GM21737 (cell line): Measurements from ENCODE around the gene PSMD5.
A peak's percentile ranks its signal among the peaks of the same experiment; 100 is the strongest.
"Not testable (repeated sequence)": the region's sequence is repeated elsewhere in the genome, so short reads cannot be mapped to it uniquely, and the experiment has no call there.

Experiments used
- ATAC-seq: cut with Tn5 transposase; IDR thresholded peaks from one replicate; pipeline ENCODE4 v1.9.1; 2021; ENCODE audit warnings: mild to moderate bottlenecking, moderate library complexity; ENCODE audit not compliant: unreplicated experiment

Gene PSMD5

DNA sequence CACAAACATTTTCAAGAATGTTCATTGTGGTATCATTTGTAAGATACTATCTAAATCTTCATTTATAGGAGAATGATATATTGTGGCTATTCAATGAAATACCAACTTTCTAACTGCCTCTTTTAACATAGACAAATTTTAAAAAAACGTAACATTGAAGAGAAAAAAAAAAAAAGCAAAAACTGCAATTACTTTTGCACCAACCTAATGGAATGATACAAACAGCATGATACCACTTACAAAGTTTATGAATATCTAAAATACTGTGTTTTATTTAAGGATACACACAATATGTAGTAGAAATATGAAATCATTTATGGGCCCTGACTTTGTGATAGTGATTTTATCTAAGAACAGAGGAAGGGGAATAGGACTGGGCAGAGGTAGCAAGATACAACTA, 24.1 kb downstream of the PSMD5 start:
- ATAC-seq, result no peak

DNA sequence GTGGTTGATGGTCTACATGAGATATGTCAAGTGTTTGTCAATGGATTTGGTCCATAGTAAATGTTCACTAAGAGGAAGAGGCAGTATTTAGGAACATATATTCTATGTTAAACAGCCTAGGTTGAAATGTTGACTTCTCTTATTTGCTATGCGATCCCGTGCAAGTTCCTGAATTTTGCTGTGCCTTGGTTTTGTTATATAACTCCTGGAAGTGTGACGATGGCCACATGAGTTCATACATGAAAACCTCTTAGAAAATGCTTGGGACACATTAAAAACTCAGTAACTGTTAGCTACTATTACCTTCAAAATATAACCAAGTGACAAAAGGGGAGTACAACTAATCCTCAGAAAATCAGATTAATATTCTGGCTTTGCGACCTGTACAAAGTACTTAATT, 27.6 kb downstream of the PSMD5 start:
- no peak for ATAC-seq

DNA sequence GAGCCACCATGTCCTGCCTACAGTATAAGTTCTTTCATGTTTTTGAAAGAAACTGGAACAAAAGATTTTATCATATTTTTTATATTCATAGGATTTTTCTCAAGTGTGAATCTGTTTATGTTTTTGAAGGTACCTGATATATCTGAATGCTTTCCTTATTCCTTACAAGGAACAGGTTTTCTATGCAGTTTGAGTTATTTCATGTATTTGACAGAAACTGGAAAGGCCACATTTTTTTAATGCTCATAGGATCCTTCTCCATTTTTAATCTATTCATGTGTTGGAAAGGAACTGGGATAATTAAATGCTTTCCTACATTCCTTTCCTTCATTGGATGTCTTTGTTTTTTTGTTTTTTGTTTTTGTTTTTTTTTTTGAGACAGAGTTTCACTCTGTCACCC, 33.8 kb downstream of the PSMD5 start:
- no peak for ATAC-seq

DNA sequence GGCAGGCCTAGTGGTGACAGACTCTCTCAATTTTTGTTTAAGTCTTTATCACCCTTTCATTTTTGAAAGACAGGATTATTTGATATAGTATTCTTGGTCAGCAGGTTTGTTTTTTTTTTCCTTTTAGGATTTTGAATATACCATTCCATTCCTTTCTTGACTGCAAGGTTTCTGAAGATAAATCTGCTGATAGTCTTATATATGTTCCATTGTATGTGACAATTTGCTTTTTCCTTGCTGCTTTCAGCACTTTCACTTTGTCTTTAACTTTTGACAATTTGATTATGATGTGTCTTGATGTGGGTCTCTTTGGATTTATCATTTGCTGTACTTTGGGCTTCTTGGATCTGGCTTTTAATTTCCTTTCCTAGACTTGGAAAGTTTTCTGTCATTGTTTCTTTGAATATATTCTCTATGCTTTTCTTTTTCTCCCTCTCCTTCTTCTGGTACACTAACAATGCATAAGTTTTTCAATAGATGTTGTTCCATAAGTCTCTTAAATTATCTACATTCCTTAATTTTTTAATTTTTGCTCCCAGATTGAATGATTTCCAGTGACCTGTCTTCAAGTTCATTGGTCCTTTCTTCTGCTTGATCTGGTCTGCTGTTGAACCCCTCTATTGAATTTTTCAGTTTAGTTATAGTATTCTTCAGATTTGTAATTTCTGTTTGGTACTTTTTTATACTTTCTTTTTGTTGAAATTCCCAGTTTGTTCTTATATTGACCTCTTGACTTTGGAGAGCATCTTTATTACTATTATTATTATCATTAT, 34.9 kb downstream of the PSMD5 start:
- no peak for ATAC-seq

DNA sequence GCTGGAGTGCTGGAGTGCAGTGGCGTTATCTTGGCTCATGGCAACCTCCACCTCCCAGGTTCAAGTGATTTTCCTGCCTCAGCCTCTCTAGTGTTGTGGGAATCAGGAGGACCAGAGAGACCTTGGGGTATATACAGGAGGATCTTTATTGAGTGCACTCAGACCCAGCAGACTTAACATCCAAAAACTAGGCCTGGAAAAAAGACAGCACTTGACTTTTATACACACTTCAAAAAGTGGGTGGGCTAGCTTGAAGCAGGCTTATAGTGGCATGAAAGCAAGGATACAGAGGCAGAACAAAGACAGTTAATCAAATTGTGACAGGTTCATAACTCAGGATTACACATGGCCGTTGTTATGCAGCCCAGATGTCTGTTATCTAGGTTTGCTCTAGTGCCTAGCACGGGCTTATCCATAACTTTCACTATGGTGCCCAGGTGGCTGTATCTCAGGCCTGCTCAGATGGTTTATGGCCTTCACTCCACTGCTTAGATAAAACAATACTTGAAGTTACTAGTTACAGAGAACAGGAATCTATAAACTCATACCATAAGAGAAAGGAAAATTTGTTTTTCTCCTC, 37.8 kb downstream of the PSMD5 start:
- not testable (repeated sequence) for ATAC-seq

DNA sequence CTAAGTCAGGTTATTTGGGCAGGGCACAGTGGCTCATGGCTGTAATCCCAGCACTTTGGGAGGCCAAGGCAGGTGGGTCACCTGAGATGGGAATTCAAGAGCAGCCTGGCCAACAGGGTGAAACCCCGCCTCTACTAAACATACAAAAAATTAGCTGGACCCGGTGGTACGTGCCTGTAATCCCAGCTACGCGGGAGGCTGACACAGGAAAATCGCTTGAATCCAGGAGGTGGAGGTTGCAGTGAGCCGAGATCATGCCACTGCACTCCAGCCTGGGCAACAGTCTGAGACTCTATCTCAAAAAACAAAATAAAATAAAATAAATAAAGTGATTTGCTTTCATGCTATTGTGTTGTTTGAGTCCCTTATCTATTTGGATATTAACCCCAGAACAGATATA, 41.3 kb downstream of the PSMD5 start:
- no peak for ATAC-seq

DNA sequence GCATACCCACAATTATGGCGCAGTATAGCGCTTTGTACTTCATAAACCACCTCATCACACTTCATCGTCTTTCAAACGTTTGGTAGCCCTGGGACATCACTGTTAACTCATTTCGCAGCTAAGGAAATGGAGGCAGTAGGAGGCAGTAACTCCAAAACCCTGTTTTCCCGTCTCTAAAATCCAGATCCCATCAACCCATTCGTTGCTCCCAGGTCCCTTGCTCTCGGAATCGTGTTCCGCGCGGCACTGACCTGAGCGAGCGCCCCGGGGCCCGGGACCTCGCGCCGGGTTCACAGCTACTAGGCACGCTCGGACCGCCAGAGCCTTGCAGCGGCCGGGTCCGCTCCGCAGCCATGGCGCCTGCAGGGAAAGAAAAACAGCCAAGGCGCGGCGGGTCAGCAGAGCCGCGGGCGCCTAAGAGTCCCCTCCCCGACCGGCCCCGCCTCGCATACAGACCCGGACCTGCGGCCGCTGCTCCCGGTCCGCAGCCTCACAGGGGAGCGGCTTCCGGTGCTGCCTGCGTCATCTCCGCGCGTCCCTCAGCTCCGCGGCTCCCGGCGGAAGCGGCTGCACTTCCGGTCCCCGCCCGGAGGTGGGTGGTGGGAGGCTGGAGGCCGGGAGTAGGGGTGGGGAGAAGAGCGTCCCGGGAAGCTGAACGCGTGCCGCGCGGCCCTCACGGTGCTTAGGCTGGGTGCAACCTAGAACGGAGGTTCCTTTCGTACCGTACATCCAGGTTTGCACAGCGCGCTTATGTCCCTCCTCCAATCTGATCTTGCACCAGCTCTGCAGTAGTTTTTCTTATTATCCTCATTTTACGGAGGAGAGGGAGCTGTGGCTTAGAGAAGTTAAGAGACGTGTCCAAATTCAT, 49.6 kb downstream of the PSMD5 start, which contains the start of gene FBXW2:
Gene FBXW2 (minus strand): TSS at position 519 of the 868 bp plus-strand sequence. CDS start 5,158 bp downstream, outside the sequence.
- ATAC-seq, result peak; percentile 96

DNA sequence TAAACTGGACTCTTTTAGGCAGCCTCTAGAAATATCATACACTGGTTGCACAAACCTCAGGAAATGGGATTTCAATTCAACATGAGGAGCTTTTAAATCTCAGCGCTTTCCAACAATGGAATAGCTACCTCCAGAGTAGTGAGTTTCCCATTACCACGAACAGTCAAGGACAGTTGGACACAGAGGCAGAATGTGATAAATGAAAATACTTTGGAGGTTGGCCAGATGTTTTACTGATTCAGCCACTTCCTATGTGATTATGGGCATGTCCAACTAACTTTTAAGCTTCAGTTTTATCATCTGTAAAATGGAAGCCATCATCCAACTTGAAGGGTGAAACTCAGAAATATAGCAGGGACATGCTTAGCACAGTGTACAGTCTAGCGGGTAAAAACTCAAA, 51.6 kb downstream of the PSMD5 start:
- ATAC-seq, result no peak

DNA sequence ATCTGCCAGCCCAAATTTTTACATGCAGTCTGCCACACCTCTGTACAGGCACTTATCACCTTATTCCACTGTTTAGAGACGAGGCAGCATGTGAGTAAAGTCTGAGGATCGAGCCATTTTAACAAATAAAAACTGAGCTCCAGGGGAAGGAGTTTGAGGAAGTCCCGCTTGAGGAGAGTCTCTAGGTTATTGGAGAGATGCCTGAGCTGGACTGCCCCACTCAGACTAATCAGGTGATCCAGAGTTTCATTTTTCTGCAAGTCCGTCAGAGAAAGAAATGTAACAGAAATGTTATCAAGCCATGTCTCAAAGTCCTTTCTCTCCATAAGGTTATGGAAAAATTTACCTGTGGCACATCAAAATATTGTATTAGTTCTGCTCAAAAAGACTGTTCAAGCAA, 54.8 kb downstream of the PSMD5 start:
- ATAC-seq, result no peak

DNA sequence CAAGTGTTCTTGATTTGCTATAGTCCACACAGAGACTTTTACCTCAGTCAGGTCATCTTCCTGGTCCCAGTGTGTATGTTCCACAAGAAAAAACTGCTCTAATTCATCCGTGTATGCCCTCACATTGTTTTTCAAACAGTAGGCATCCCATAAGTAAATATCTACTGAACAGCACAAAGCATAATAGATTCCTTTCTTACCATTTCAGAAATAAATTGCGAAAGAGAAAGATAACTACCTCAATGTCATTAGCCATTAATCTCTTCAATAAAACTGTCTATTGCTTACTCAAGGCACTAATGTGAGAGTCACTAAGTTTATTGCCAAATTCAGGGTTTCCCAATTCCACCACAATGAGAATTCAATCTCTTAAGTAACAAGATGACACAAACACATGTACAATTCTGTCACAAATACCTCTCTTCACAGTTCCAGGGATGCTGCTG, 59.1 kb downstream of the PSMD5 start:
- ATAC-seq, result no peak

DNA sequence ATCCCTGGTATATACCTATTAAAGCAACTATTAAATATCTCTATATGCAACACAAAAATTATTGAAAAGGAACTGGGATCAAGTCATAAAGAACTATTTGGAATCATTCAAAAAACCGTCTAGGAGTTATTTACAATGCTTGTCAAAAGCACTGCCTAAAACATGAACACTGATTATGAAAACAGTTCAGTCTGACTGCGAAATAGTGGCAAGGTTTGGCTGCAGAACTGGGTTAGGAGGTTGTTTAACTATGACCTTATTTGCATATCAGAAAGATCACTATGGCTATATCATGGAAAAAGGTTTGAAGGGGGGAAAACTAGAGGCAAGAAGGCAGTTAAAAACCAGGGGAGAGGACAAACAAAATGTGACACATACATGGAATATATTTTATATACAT, 61.5 kb downstream of the PSMD5 start:
- no peak for ATAC-seq

DNA sequence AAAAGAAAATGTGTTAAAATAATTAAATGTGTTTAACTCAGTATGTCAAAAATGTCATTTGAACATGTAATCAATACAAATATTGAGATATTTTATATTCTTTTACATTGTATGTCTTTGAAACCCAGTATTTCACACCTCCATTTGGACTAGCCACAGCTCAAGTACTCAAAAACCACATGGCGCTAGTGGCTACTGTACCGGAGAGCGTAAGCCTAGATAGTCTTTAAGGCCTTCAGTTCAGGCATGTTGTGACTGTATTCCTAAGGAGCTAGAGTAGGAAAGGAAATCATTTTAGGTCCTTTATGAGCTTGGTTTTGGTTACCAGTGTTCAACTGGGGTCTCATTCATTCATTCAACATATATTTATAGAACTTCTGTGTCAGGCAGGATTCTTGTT, 62.4 kb downstream of the PSMD5 start:
- ATAC-seq, result no peak

DNA sequence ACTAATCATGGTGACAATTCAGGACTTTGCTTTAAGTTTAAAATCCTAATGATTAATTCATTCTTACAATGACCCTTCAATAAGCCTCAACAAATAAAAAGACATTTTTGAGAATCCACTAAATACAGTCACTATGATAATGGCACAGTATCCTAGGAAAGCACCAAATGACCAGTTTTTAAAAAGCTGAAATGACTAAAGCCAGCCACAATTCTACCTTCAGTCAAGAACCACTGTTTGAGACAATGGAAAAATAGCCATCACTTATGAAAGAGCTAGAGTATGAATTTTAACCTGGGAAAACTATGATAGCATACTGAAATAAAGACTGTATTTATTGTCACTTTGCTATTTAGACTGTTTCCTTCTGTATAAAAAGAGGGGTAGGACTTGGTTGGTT, 63.5 kb downstream of the PSMD5 start:
- no peak for ATAC-seq

DNA sequence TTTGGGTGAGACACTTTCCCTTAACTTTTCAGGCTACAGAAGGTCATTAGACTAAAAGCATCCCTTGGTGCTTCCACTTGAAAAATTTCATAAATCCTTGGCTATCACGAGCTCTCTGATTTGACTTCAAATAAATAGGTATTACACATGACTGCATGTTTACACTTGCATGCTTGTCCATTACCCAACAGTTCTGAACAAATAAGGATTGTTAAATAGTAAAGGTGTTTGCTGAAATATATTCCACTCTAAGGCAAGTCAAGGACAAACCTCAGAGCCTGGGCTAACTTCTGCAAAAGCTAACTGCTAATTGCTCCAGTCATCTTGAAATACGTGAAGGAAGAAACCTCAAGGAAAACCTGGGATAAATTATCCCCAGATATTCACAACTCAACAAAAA, 64.0 kb downstream of the PSMD5 start:
- no peak for ATAC-seq

DNA sequence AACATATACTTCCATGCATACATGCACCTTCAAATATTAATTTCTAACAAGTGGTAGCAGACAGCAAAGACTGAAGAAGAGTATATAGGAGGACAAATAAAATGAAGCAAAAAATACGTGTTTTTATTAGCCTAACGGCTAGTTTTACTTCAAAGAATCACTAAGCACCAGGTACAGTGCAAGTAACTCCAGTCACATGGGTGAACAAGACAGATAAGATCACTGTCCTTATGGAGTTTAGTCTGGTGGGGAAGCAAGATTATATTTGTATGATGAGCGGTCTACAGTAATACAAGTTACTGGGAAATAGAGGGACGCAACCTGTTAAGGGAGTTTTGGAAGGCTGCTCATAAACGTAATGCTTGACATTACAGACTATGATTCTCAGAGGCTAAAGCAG, 65.5 kb downstream of the PSMD5 start:
- no peak for ATAC-seq

DNA sequence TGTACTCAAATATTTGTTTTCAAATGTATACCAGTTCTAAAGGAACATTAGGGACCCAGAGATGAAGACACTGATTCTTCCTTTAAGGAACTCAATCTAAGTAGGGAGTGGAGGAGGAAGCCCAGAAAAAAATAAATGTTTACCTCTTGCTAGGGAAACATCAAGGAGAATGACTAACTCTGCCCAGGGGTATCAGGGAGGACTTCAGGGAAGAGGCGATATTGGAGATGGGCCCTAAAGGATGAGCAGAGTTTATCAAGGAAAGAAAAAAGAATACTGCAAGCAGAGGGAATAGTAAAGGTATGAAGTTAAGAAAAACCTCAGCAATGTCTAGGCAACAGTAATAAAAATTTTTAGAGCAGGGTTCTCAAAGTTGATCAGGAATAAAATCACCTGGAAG, 65.9 kb downstream of the PSMD5 start:
- ATAC-seq, result no peak

DNA sequence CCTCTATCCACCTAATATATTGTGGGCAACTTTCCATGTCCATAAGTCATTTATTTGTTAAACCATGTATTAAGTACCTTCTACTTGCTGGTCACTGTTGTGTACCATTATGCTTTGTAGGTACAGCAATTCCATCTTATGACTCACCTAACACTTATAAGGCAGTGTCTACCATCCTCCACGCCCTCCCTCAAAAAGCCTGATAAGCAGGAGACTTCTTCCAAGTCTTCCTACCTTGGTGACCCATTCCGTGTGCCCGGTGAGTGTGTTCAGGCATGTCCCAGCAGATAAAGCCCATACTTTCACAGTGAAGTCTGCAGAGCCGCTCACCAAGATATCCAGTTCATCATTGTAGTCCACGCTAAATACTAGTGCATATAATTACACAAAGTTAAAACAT, 66.9 kb downstream of the PSMD5 start:
- ATAC-seq, result no peak

DNA sequence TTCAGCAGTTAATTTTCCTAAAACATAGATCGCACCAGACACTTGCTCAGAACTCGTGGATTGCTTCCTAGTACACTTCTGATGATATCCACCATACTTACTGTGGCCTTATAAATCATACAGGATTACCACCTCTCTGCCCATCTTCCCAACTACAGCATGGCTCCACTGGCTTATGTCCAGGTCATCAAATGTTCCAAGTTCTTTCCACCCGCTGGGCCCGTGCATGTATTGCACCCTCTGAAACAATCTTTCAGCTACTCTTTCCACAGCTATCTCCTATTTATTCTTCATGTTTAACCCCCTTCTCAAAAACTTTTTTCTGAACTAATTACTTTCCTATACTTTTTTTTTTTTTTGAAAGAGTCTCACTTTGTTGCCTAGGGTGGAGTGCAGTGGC, 68.0 kb downstream of the PSMD5 start:
- ATAC-seq, result no peak

DNA sequence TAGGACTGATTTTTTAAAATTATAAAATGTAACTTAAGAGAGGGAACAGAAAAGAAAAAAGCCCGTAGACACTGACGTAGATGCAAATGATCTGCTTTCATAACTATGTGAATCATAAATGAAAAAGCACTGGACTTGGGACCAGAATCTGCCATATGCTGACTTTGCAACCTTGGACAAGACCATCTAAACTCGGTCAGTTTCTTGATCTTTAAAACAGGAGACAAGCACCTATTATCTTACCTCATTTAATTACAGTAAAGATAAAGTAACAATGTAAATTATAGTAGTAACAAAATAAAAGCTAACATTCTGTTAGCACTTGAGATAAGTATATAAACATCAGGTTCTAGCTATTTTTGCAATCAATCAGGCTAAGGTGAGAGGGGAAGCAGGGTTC, 69.5 kb downstream of the PSMD5 start:
- ATAC-seq, result no peak

DNA sequence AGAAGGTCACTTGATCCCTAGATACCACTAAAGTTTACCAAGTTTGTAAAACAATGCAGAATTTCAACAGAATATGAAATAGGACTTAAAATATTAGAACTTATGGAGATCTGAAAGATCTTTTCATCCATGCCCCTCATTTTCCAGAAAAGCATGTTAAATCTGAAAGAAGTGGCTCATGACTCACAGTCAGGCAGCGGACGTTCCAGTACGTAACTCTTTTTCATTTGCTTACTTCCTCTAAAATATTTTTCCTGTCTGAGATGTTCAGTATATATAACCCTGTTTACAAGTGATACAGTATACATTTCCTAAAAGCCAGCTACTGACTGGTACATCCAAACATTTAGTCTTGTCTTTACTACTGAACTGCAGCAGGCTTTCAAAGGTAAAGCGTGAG, 71.8 kb downstream of the PSMD5 start:
- no peak for ATAC-seq

DNA sequence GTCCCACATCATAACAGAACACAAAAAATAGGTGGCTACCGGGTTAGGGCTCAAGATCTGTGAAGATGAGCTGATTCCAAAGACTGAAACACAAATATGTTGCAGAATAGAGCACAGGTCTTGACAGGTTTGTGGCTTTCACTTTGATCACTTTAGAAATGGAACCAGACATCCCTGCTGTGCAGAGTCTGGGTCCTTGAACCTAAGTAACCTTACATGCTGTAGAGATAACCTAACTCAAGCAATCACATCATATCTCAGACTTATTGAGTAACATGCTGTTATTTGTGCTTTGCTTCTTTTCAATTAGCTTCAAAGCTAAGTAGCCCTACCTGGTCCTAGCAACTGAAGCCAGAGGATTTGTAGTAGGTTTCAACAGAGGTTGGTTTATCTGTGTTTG, 73.8 kb downstream of the PSMD5 start:
- ATAC-seq, result no peak

DNA sequence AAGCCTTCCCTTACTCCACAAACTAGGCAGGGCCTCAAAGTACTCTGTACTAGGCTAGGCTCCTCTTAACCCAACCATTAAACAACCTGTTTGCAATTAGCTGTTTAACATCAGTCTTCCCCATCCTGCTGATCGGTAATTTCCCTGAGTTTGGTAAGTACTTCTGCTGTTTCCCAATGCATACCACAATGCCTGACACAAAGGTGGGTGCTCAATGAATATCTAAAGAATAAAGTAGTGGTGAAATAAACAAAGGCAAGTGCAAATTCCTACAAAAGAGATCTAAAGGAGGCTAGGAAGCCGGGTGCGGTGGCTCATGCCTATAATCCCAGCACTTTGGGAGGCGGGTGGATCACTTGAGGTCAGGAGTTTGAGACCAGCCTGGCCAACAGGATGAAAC, 74.5 kb downstream of the PSMD5 start:
- ATAC-seq, result no peak
